ENCODE data around the gene OR2M7.
"Not testable (repeated sequence)": the region's sequence is repeated elsewhere in the genome, so short reads cannot be mapped to it uniquely, and the experiment has no call there.

Gene OR2M7, protein sequence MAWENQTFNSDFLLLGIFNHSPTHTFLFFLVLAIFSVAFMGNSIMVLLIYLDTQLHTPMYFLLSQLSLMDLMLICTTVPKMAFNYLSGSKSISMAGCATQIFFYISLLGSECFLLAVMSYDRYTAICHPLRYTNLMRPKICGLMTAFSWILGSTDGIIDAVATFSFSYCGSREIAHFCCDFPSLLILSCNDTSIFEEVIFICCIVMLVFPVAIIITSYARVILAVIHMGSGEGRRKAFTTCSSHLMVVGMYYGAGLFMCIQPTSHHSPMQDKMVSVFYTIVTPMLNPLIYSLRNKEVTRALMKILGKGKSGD

DNA sequence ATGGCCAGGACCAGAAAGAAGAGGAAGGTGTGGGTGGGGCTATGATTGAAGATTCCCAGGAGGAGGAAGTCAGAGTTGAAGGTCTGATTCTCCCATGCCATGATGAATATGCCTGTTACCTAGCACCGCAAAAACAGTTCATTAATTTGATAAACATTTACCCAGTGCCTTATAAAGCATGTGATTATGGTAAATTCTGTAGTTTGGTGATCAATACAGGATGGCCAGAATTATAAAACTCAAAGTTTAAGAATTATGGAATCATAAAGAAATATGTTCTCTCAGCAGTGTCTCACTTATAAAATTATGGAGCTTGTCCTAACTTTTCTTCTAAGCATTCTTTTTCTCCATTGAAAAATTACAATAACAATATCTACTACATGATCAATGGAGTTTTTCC is at the start of gene OR2M7:
TSS of gene OR2M7 (minus strand) at position 101 of the 400 bp plus-strand sequence. CDS start at position 101, 0 bp downstream.
- DNase-seq, result no peak

DNA sequence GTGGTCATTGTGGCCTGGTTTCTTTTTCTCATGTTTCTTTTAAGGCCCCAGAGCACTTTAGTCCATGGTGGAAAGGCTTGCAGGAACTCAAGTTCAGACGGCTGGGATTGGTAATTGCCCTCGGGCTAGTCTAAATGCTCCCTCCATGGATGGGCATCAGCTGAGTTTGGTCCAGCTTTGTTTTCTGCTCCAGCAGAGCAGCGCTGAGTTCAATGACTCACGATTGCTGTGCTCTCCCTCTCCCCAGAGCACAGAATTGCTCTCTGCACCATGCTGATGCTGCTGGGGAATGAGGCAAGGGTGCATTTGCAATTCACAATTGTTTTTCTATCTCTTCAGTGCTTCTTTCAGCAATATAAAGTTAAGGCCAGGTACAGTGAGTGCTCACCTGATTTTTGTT is 49.4 kb upstream of the OR2M7 start:
- no peak for DNase-seq

DNA sequence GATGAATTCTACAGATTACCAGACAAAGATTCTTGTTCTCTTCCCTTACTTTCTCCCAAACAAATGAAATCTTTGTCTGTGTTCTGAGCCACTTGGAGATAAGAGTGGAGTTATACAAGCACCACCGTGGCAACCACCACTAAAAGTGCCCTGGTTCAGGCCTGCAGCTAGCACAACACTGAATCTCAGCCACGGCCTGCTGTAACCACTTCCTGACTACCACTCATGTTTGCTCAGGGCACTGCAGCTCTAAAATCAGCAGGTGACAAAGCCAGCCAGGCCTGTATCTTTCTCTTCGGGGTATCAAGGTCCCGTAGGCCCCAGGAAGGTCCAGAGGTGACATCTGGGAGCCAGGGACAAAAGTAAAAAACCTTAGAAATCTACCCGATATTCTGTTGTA is 48.0 kb upstream of the OR2M7 start:
- no peak for DNase-seq

DNA sequence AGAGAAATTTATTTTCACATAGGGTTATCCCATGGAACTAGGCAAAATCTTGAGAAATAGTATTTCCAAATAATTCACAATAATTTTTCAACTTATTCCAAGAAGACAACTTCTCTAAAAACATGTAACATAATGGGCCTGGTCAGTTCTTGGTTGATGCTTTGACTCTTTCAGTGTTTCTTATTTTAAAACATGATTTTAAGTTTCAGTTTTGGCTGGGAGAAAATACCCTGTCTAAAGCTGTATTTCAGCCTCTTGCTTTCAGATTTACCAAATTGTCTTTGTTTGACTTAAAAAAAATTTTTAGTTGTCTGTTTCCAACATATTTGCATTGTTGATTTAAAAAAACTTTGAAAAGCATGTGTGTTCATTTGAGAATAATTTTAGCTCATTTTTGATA is 42.2 kb upstream of the OR2M7 start:
- DNase-seq, result no peak

DNA sequence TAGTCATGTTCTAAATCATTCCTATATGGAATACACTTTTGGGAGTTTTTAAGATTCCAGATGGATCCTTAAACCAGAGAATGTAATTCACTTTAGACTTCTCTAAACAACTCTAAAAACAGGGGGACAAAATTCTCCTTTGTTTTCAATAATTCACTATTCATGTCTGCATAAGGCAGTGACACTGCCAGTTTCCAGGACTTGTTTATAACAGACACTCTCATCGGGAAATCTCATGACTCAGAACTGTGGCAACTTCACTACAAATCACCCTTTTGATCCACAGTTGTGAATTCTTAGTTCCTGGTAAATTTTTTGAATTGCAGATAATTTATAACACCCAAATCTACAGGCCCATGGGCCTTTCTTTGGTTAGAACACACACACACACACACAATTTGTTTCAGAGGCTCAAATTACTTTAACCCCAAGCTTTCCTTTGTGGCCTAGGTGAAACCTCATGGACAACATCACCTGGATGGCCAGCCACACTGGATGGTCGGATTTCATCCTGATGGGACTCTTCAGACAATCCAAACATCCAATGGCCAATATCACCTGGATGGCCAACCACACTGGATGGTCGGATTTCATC is 36.9 kb upstream of the OR2M7 start, which contains the start of gene OR2T4:
TSS of gene OR2T4 (plus strand) at position 545 of the 595 bp plus-strand sequence. CDS start at position 545, 0 bp downstream.
- DNase-seq, result no peak

DNA sequence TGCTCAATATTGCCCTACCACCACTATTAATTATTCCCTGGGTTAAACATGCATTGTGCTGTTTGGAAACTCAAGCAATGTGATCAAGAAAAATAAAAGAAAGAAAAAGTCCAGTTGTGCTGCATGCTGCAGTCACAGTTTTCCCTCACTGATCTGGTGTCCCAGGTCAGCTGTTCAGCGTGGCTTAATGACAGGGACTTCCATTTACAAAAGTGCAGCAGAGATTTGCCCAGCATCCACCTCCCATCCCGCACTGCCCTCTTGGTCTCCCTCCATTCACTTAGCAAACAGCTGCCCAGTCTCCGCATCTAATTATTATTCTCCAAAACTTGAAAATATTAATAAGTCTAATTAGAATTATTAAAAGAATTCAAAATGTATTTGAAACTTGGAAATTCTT is 35.0 kb upstream of the OR2M7 start:
- DNase-seq, result no peak

DNA sequence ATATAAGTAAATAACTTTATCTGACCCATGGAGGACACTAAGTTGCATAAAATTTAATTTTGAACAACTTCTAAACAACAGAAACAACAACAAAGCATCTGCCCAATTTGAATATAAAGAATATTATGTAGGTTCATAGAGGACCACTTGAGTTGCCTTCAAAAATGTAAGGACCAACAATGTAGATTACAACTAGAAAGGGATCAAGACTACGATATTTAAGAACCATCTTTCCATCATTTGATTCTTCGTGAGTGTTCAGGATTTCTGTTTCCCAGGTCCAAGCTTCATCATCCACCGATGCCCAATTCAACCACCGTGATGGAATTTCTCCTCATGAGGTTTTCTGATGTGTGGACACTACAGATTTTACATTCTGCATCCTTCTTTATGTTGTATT is 24.1 kb upstream of the OR2M7 start, which contains the start of gene OR14C36:
TSS of gene OR14C36 (plus strand) at position 301 of the 400 bp plus-strand sequence. CDS start at position 301, 0 bp downstream.
- no peak for DNase-seq

DNA sequence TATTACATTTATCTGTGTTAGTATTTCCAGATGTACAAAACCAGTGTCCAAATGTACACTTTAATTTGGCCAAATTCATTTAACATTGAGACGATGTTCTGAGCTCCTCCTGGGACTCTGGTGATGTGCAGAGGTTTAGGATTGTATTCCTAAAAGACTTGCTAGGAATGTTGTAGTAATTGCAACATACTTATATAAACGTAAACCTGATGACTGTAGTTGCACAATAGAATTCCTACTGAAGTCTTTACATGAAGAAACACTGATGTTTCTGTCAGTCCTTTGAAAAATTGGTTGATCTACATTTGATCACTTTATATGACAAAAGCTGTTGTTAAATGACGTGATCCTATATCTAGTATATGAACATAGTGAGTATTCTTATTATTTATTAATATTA is 19.1 kb upstream of the OR2M7 start:
- DNase-seq, result no peak

DNA sequence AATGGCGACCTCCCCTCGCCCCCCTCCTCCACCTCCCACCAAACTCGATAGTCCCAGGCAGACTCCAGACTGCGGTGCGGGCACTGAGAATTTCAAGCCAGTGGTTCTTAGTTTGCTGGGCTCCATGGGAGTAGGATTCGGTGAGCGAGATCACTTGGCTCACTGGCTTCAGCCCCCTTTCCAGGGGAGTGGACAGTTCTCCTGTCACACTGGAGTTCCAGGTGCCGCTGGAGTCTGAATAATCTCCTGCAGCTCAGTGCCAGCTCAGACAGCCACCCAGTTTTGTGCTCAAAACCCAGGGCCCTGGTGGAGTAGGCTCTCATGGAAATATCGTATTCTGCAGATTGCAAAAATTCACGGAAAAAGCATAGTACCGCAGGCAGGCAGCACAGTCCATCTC is 7.6 kb downstream of the OR2M7 start:
- no peak for DNase-seq

DNA sequence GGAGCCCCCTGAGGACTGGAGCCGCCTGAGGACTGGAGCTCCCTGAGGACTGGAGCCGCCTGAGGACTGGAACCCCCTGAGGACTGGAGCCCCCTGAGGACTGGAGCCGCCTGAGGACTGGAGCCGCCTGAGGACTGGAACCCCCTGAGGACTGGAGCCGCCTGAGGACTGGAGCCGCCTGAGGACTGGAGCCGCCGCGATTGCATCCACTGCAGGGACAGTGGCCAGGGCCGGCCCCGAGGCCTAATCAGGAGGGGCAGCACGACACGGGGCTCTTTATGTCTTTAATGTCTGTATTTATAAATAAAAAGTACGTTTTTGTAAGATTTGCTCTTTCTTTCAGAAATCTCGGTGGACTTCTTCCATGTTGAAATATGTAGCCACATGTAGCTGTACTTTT is 17.6 kb downstream of the OR2M7 start:
- not testable (repeated sequence) for DNase-seq

DNA sequence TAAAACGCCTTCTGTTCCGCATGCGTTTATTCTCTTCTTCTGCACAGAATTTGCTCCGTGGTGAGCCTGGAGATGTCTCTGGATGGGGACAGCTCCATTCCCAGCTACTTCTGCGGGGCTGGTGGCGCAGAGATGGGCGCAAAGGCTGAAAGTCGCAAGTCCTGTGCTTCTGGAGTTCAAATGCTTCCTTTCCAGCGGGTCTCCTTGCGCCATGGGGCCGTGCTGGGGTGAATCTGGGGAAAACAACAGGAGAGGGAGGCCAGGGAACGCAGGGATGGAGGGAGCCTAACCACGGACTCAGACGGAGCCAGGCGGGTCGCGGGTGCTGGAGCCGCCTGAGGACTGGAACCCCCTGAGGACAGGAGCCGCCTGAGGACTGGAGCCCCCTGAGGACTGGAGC is 18.3 kb downstream of the OR2M7 start:
- no peak for DNase-seq

DNA sequence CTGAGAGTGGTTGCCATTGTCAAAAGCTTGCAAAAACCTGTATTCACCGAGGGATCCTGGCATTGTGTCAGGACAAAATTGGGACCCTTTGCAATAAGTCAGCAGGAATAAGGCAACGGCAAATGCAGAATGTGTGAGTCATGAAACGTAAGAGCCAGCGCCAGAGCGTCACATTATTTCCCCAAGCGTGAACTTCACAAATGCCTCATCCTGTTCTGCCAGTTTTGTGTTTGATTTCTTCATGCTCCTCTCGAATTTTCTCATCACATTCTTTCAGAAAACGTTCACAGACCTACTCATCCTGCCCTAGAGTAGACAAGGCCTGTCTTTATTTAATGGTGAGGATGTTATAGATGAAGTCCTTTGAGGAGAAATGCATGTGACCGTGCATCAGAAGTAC is 18.7 kb downstream of the OR2M7 start:
- DNase-seq, result not testable (repeated sequence)

DNA sequence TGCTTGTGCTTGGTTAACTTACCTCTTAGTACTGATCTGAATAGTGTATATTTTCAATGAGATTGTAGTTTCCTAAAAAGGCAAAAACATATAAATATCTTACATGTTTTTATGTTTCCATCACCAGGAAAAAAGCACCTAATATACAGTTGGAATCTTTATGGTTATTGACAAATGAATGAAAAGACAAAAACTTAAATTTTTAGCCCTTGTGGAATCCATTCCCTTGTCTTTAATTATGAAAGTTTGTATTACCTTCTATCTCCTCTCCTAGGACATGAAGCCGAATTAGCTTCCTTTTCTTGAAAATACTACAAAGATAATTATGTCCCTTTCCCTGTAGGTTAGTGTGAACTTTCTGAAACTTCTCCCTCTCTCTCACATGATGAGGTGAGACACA is 21.0 kb downstream of the OR2M7 start, which contains the start of gene OR2T12:
TSS of gene OR2T12 (minus strand) at position 101 of the 400 bp plus-strand sequence. CDS start 7,846 bp downstream, outside the sequence.
- DNase-seq, result no peak

DNA sequence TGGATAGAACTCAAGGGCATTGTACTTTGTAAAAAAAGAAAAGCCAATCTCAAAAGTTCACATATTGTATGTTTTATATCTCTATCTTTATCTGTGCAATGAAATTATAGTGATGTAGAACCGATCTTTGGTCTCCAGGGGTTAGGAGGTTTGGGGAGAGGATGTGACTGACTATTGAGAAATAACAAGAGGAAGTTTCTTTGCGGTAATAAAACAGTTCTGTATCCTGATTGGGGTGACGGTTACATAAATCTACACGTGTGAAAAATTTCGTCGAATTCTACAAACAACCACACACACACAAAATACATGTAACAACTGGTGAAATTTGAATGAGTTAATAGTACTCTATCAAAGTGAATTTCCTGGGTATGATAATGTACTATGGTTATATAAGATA is 36.0 kb downstream of the OR2M7 start:
- DNase-seq, result no peak

DNA sequence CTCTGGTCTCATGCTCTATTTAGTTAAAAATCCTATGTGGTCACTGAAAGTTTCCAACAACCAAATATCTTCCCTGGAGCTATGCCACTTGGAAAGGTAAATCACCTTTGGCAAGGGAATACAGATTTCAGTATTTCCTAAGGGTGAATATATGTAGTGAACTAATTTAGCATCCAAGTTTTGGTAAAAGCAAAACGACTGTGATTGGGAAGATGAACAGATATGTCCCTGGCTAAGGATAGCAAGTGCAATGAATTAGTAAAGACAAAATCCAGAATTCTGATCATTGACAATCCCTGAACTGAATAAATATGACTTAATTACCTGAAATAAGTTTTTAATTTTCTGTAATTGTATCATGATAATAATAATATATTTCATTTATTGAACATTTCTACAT is 46.5 kb downstream of the OR2M7 start, which contains the start of gene OR2T33:
TSS of gene OR2T33 (minus strand) at position 101 of the 400 bp plus-strand sequence. CDS start 4,162 bp downstream, outside the sequence.
- no peak for DNase-seq
